Endodermal cell (in vitro differentiated cells): Measurements from ENCODE around the gene SPDYE1. TPM values are rescaled to one million over a fixed set of nuclear protein-coding genes. Genes with fewer than 3 reads are reported as not detected.

Experiments used
- DNase-seq: peaks from one replicate; pipeline ENCODE4 v3.0.0-alpha.2; 2017
- H3K27ac ChIP-seq: 2 replicates; pipeline ENCODE4 v1.5.1; 2013; ENCODE audit warnings: mild to moderate bottlenecking, low read depth, low read length, moderate library complexity
- H3K27me3 ChIP-seq: 2 replicates; pipeline ENCODE4 v1.6.1; 2013; ENCODE audit warnings: mild to moderate bottlenecking, low read length, moderate library complexity; ENCODE audit not compliant: insufficient read depth, control insufficient read depth, poor library complexity, severe bottlenecking
- H3K36me3 ChIP-seq: 2 replicates; pipeline ENCODE4 v1.7.0; 2013; ENCODE audit warnings: mild to moderate bottlenecking, low read length, moderate library complexity; ENCODE audit not compliant: control insufficient read depth, insufficient read depth
- H3K4me1 ChIP-seq: one replicate; pipeline ENCODE4 v1.7.0; 2013; ENCODE audit warnings: low read length; ENCODE audit not compliant: control insufficient read depth, insufficient read depth
- H3K4me3 ChIP-seq: 2 replicates; pipeline ENCODE4 v1.5.1; 2013; ENCODE audit warnings: mild to moderate bottlenecking, low read length, moderate library complexity
- H3K9ac ChIP-seq: 2 replicates; pipeline ENCODE4 v1.6.1; 2013; ENCODE audit warnings: mild to moderate bottlenecking, low read length, moderate library complexity; ENCODE audit not compliant: poor library complexity, severe bottlenecking; ENCODE audit errors: extremely low read depth
- H3K9me3 ChIP-seq: 2 replicates; pipeline ENCODE4 v1.6.1; 2013; ENCODE audit warnings: mild to moderate bottlenecking, low read length, moderate library complexity; ENCODE audit not compliant: control insufficient read depth
- H3K27ac Mint-ChIP-seq: 2 replicates; pipeline ENCODE4 v1.8.0; 2020; ENCODE audit warnings: mixed read lengths
- H3K27me3 Mint-ChIP-seq: 2 replicates; pipeline ENCODE4 v1.8.0; 2021; ENCODE audit warnings: mild to moderate bottlenecking, mixed read lengths; ENCODE audit not compliant: insufficient read depth
- H3K36me3 Mint-ChIP-seq: 2 replicates; pipeline ENCODE4 v1.8.0; 2020; ENCODE audit warnings: low read depth, mixed read lengths
- H3K4me1 Mint-ChIP-seq: 2 replicates; pipeline ENCODE4 v1.8.0; 2020; ENCODE audit warnings: mixed read lengths
- H3K4me3 Mint-ChIP-seq: 2 replicates; pipeline ENCODE4 v1.8.0; 2020; ENCODE audit warnings: mild to moderate bottlenecking, moderate library complexity, mixed read lengths
- H3K9me3 Mint-ChIP-seq: 2 replicates; pipeline ENCODE4 v1.8.0; 2020; ENCODE audit warnings: mild to moderate bottlenecking, mixed read lengths
- CTCF ChIP-seq: fragments of 200-600 bp; sonication (generic); conservative IDR thresholded peaks from 2 replicates; pipeline ENCODE4 v1.5.0; 2021; ENCODE audit warnings: antibody characterized with exemption, mild to moderate bottlenecking
- WGBS, 2 experiments: methylation state at CpG; one replicate each; pipeline versions ENCODE4 v1.1.5 to v1.1.7; 2013; ENCODE audit warnings: missing lambda C conversion rate in 2 of 2, mixed read lengths in 1 of 2; ENCODE audit not compliant: insufficient coverage in 1 of 2, insufficient read length in 1 of 2; 5-methylcytosine and 5-hydroxymethylcytosine counted together
- microRNA-seq: library from miRNA; unstranded; fragments of <30 nt; microRNA quantifications from one replicate; pipeline ENCODE4 v1.2.0, GENCODE V29; 2020; ENCODE audit warnings: borderline microRNAs expressed
- total RNA-seq, 2 donors: library from RNA; stranded (reverse); fragmentation: NEBNext Ultra II Directional in 1 of 2; extraction: Animal tissue kit (Norgen Biotek cat#: 25700) in 1 of 2; gene quantifications; 2 replicates in 1 of 2; 3 replicates in 1 of 2; pipeline ENCODE4 v1.2.1, GENCODE V29; 2021

The SPDYE1 gene
- total RNA-seq, 2 donors from 2014 or later, result 0.15 TPM; not detected in 1

GRCh38 chr7:44058759-44059218 is 61.1 kb downstream of the SPDYE1 start:
- Mint-ChIP-seq H3K4me3 (no peak overlapping the region), H3K27me3 (no peaks in the 10 kb centered on the region), H3K27ac (no peak overlapping the region), H3K9me3 (no peaks in the 10 kb centered on the region), H3K4me1 (no peaks in the 10 kb centered on the region), H3K36me3 (peaks cover 56% of the 10 kb centered on the region)
- no peak overlapping the region for H3K9ac ChIP-seq
- WGBS, 2 experiments, result 96% methylated on average over 4 to 7 of the region's 7 CpGs
- peaks cover 67% of the 10 kb centered on the region for H3K36me3 ChIP-seq
- no peaks in the 10 kb centered on the region for H3K4me1 ChIP-seq
- H3K27me3 ChIP-seq, result no peaks in the 10 kb centered on the region
- H3K27ac ChIP-seq, result no peak overlapping the region
- H3K9me3 ChIP-seq, result no peaks in the 10 kb centered on the region
- no peak for TF ChIP-seq CTCF
- no peak for DNase-seq
- no peak overlapping the region for H3K4me3 ChIP-seq

GRCh38 chr7:44059219-44060090 is 61.8 kb downstream of the SPDYE1 start:
- Histone ChIP-seq H3K27me3 (no peaks in the 10 kb centered on the region), H3K4me1 (no peaks in the 10 kb centered on the region), H3K9ac (no peak overlapping the region), H3K36me3 (peaks cover 60% of the 10 kb centered on the region), H3K27ac (no peak overlapping the region), H3K9me3 (no peaks in the 10 kb centered on the region), H3K4me3 (no peak overlapping the region)
- Mint-ChIP-seq H3K9me3 (no peaks in the 10 kb centered on the region), H3K27ac (no peak overlapping the region), H3K4me1 (no peaks in the 10 kb centered on the region), H3K27me3 (no peaks in the 10 kb centered on the region), H3K36me3 (peaks cover 52% of the 10 kb centered on the region), H3K4me3 (no peak overlapping the region)
- WGBS, 2 experiments, result 93% methylated on average over 10 to 14 of the region's 14 CpGs
- TF ChIP-seq CTCF, result no peak
- no peak for DNase-seq

Small RNA genes lying within 50 kb of the gene (microRNA-seq; reads per million reads assigned to microRNA genes)
- gene MIR6837, result not detected

Other genes with a start within 250 kb of the SPDYE1 start
- gene BLVRA, start 239.2 kb upstream of the SPDYE1 start, total RNA-seq, result 10 to 100 TPM; 32.0 to 41.2 TPM
- 10 to 100 TPM; 86.5 to 91.0 TPM for gene MRPS24, start 128.4 kb upstream of the SPDYE1 start, total RNA-seq
- 10 to 100 TPM; 23.2 to 23.8 TPM for gene URGCP, start 91.3 kb upstream of the SPDYE1 start, total RNA-seq
- 10 to 100 TPM in 1 of 2 donors, 1 to 10 TPM in 1; 10.0 to 10.7 TPM for gene UBE2D4, start 71.5 kb upstream of the SPDYE1 start, total RNA-seq
- 10 to 100 TPM; 47.0 to 50.9 TPM for gene DBNL, start 46.8 kb downstream of the SPDYE1 start, total RNA-seq
- gene PGAM2, start 67.7 kb downstream of the SPDYE1 start, total RNA-seq, result 1 to 10 TPM; 1.2 to 1.3 TPM
- 10 to 100 TPM; 23.6 to 27.0 TPM for gene POLM, start 84.6 kb downstream of the SPDYE1 start, total RNA-seq
- gene AEBP1, start 106.4 kb downstream of the SPDYE1 start, total RNA-seq, result 10 to 100 TPM; 55.2 to 65.8 TPM
- gene POLD2, start 125.7 kb downstream of the SPDYE1 start, total RNA-seq, result 100 to 1,000 TPM; 127 to 141 TPM
- 100 to 1,000 TPM; 115 to 120 TPM for gene MYL7, start 143.4 kb downstream of the SPDYE1 start, total RNA-seq
- under 1 TPM; 0.29 to 0.48 TPM for gene GCK, start 191.5 kb downstream of the SPDYE1 start, total RNA-seq
- gene YKT6, start 203.1 kb downstream of the SPDYE1 start, total RNA-seq, result 100 to 1,000 TPM in 1 of 2 donors, 10 to 100 TPM in 1; 96.2 to 101 TPM